OCI-LY3 (cell line): Measurements from ENCODE around the gene KCNIP4.

Source experiments
- EZH2phosphoT487 ChIP-seq: fragments of 200-600 bp; shearing (Covaris generic); IDR thresholded peaks from 2 replicates; pipeline ENCODE4 v1.6.1; 2018; ENCODE audit warnings: antibody characterized with exemption, mixed run types, low read depth
- TF ChIP-seq, protein P1 (sequence below): fragments of 200-600, 300-600 bp; sonication (generic); IDR thresholded peaks from 2 replicates; pipeline ENCODE4 v1.5.1; 2014; ENCODE audit warnings: antibody characterized with exemption, low read length, low read depth

DNA sequence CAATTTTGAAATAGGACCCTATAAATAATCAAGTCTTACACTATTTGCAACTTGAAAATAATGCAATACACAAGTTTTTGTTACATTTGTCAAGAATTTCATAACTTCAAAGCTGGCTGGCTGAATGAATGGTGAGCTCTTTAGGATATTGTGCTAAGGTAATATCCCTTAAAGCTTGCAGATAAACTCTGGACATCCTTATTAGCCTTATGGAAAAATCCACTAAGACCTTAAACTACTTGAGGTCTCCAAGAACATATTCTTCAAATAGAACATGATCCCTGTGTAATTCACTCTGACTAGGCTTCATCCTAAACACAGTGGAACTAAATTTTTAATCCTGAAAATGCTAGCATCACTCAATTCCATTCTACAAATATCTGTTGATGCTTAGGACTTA, 1049.0 kb downstream of the KCNIP4 start:
- TF ChIP-seq, protein P1, sequence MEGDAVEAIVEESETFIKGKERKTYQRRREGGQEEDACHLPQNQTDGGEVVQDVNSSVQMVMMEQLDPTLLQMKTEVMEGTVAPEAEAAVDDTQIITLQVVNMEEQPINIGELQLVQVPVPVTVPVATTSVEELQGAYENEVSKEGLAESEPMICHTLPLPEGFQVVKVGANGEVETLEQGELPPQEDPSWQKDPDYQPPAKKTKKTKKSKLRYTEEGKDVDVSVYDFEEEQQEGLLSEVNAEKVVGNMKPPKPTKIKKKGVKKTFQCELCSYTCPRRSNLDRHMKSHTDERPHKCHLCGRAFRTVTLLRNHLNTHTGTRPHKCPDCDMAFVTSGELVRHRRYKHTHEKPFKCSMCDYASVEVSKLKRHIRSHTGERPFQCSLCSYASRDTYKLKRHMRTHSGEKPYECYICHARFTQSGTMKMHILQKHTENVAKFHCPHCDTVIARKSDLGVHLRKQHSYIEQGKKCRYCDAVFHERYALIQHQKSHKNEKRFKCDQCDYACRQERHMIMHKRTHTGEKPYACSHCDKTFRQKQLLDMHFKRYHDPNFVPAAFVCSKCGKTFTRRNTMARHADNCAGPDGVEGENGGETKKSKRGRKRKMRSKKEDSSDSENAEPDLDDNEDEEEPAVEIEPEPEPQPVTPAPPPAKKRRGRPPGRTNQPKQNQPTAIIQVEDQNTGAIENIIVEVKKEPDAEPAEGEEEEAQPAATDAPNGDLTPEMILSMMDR: no peak
- no peak for TF ChIP-seq EZH2phosphoT487
